Suprapubic skin (tissue), 4 donors: ENCODE measurements around the gene MGAT4C.

Experiments used
- EP300 ChIP-seq: sonication (generic); formaldehyde crosslinking; IDR thresholded peaks from one replicate; pipeline ENCODE4 v1.6.1; 2017; ENCODE audit warnings: antibody characterized with exemption
- POLR2A ChIP-seq, 2 donors: fragments of 450-650 bp; IDR thresholded peaks; one replicate each; pipeline ENCODE4 v1.6.1; 2017; ENCODE audit warnings: antibody characterized with exemption in 2 of 2, mild to moderate bottlenecking in 2 of 2, moderate library complexity in 2 of 2
- POLR2AphosphoS5 ChIP-seq, 3 donors: sonication (generic); formaldehyde crosslinking; IDR thresholded peaks; one replicate each; pipeline ENCODE4 v1.6.1; 2017; ENCODE audit warnings: antibody characterized with exemption in 3 of 3
- TF ChIP-seq, protein P1 (sequence below), 2 donors: fragments of 200-600 bp in 1 of 2; fragments of 450-650 bp in 1 of 2; sonication (generic) in 1 of 2; IDR thresholded peaks; one replicate each; pipeline ENCODE4 v1.5.1; 2016 to 2019; ENCODE audit warnings: antibody characterized with exemption in 2 of 2, mild to moderate bottlenecking in 1 of 2, moderate library complexity in 1 of 2

DNA sequence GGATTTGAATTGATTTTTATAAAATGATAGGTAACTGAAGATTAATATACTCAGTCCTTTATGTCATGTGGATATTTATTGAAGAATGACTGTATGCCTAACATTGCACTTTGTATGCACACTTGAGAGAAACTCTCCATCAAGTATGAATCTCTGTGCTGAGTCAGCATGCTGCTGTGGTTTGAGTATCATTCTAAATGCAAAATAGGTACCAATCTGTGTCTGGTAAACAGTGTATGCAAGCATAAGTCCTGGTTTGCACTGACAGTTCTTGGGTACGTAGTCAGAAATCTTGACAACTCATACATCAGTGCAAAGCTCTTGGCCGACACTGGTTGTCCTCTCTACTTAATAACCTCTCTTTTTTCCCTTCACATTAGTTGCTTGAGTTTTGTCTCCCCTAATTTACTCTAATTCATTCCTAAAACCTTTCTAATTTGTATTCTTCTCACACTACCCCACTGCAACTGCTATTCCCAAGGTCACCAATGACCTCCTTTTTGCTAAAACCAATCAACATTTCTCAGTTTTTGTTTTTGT lies 21.8 kb downstream of the MGAT4C start:
- TF ChIP-seq, protein P1, sequence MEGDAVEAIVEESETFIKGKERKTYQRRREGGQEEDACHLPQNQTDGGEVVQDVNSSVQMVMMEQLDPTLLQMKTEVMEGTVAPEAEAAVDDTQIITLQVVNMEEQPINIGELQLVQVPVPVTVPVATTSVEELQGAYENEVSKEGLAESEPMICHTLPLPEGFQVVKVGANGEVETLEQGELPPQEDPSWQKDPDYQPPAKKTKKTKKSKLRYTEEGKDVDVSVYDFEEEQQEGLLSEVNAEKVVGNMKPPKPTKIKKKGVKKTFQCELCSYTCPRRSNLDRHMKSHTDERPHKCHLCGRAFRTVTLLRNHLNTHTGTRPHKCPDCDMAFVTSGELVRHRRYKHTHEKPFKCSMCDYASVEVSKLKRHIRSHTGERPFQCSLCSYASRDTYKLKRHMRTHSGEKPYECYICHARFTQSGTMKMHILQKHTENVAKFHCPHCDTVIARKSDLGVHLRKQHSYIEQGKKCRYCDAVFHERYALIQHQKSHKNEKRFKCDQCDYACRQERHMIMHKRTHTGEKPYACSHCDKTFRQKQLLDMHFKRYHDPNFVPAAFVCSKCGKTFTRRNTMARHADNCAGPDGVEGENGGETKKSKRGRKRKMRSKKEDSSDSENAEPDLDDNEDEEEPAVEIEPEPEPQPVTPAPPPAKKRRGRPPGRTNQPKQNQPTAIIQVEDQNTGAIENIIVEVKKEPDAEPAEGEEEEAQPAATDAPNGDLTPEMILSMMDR (IDR thresholded peaks at IDR 0.05): no peak
- TF ChIP-seq POLR2A (IDR thresholded peaks at IDR 0.05): no peak
- no peak for TF ChIP-seq EP300
- TF ChIP-seq POLR2AphosphoS5 (IDR thresholded peaks at IDR 0.05): no peak
